Aorta (tissue), 5 donors: ENCODE data around the gene PLEKHH3. TPM values are rescaled to one million over a fixed set of nuclear protein-coding genes. Genes with fewer than 3 reads are reported as not detected.

Source experiments
- ATAC-seq: fragments of 200-7000 bp; cut with Tn5 transposase; one replicate; pipeline ENCODE4 v1.9.1; 2022; ENCODE audit warnings: moderate library complexity; ENCODE audit not compliant: low FRiP score
- DNase-seq, 2 donors: peaks; one replicate each; pipeline ENCODE4 v3.0.0-alpha.2; 2020
- H3K27ac ChIP-seq, 2 donors: one replicate each; pipeline ENCODE4 v1.5.1; 2013; ENCODE audit warnings: low read length in 2 of 2, mild to moderate bottlenecking in 2 of 2, moderate library complexity in 2 of 2, control low read depth in 1 of 2, inconsistent platforms in 1 of 2, low read depth in 1 of 2
- H3K27me3 ChIP-seq, 2 donors: one replicate each; pipeline ENCODE4 v1.6.1; 2013; ENCODE audit warnings: control low read depth in 1 of 2, low read length in 1 of 2, mild to moderate bottlenecking in 1 of 2, moderate library complexity in 1 of 2; ENCODE audit not compliant: insufficient read depth in 2 of 2, control insufficient read depth in 1 of 2
- H3K36me3 ChIP-seq, 2 donors: one replicate each; pipeline ENCODE4 v1.6.1; 2013; ENCODE audit warnings: control low read depth in 1 of 2, low read length in 1 of 2, mild to moderate bottlenecking in 1 of 2; ENCODE audit not compliant: insufficient read depth in 2 of 2, control insufficient read depth in 1 of 2
- H3K4me1 ChIP-seq, 2 donors: one replicate each; pipeline ENCODE4 v1.6.1; 2013; ENCODE audit warnings: low read length in 2 of 2, control low read depth in 1 of 2, mild to moderate bottlenecking in 1 of 2, moderate library complexity in 1 of 2; ENCODE audit not compliant: insufficient read depth in 2 of 2, control insufficient read depth in 1 of 2
- H3K4me3 ChIP-seq, 2 donors: one replicate each; pipeline ENCODE4 v1.5.1; 2013; ENCODE audit warnings: low read length in 2 of 2, control low read depth in 1 of 2, mild to moderate bottlenecking in 1 of 2
- H3K9me3 ChIP-seq: one replicate; pipeline ENCODE4 v1.6.1; 2013; ENCODE audit warnings: mild to moderate bottlenecking, low read length; ENCODE audit not compliant: control insufficient read depth
- WGBS, 2 donors: extraction: QIAGEN DNeasy Blood & Tissue Kit; methylation state at CpG; one replicate each; pipeline ENCODE4 v1.1.7; 2013; 5-methylcytosine and 5-hydroxymethylcytosine counted together
- intact Hi-C, 2 donors: fragments of 100-400 bp; cut with DNase I; formaldehyde crosslinking; loops; one replicate each; pipeline versions ENCODE4 v1.14.2 to v1.15.0; 2022
- polyA plus RNA-seq, 2 donors: library from polyadenylated mRNA; stranded (reverse); fragments of 200-250 nt; gene quantifications; one replicate each; pipeline ENCODE4 v1.2.3, GENCODE V29; 2013
- total RNA-seq, 2 donors: library from RNA; stranded (reverse); fragmentation: NEBNext Ultra II Directional; extraction: Animal tissue kit (Norgen Biotek cat#: 25700); gene quantifications; one replicate each; pipeline ENCODE4 v1.2.1, GENCODE V29; 2021
- donor health status: healthy with polysubstance abuse.
- donor health status: Bipolar disorder and iron deficiency.
- donor health status: DM: no; HTN: no; CAD: no.
- donor health status: DM: no; HTN: no; CAD: no.
- donor health status: DM: yes; HTN: yes; CAD: no.

Gene PLEKHH3
- total and polyA plus RNA-seq, 4 donors, result 10.0 to 59.3 (median 37.2) TPM

GRCh38 chr17:42704490-42704836 lies 27.7 kb upstream of the PLEKHH3 start:
- ATAC-seq (no peak), DNase-seq (no peak)
- Histone ChIP-seq H3K27me3 (no peaks in the 10 kb centered on the region), H3K27ac (no peak overlapping the region), H3K4me1 (no peaks in the 10 kb centered on the region), H3K36me3 (peaks cover 3 to 24% of the 10 kb centered on the region in 2 donors), H3K9me3 (no peaks in the 10 kb centered on the region), H3K4me3 (no peak overlapping the region)
- intact Hi-C loops, result no loop called here
- 96 to 97% methylated on average over 5 of the region's 5 CpGs for WGBS, 2 donors

DNA sequence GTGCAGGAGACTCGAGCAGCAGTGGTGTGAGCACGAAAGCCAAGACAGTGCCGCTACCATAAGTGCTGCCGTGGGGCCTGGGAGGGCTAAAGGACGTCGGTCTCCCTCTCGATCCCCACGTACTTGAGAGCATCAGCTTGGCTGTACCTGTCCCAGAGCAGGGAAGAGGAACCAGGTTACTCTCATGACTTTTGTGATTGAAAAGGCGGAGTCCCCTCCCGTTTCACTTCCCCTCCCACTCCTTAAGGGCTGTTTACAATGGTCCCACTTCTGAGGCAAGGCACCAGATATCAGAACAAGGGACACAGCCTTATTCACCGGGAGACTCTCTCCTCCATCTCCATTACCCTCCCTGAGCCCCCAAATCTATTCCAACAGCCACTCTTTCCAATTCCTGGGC lies 25.7 kb upstream of the PLEKHH3 start:
- no peak overlapping the region for H3K27ac ChIP-seq
- peaks cover 0 to 16% of the 10 kb centered on the region in 2 donors for H3K36me3 ChIP-seq
- H3K9me3 ChIP-seq, result no peaks in the 10 kb centered on the region
- WGBS, 2 donors, result 86 to 87% methylated on average over 11 of the region's 11 CpGs
- DNase-seq (no peak), ATAC-seq (no peak)
- intact Hi-C loops, result no loop called here
- no peak overlapping the region for H3K4me3 ChIP-seq
- H3K27me3 ChIP-seq, result no peaks in the 10 kb centered on the region
- no peaks in the 10 kb centered on the region for H3K4me1 ChIP-seq

GRCh38 chr17:42700586-42701289 lies 23.9 kb upstream of the PLEKHH3 start:
- ATAC-seq, result no peak
- intact Hi-C loops, result no loop called here
- Histone ChIP-seq H3K4me3 (no peak overlapping the region), H3K9me3 (no peaks in the 10 kb centered on the region), H3K36me3 (peaks cover 0 to 10% of the 10 kb centered on the region in 2 donors), H3K4me1 (no peaks in the 10 kb centered on the region), H3K27me3 (no peaks in the 10 kb centered on the region), H3K27ac (no peak overlapping the region)
- peak in 1 of 2 donors; percentile 47 for DNase-seq
- WGBS, 2 donors, result 63 to 69% methylated on average over 10 of the region's 10 CpGs

DNA sequence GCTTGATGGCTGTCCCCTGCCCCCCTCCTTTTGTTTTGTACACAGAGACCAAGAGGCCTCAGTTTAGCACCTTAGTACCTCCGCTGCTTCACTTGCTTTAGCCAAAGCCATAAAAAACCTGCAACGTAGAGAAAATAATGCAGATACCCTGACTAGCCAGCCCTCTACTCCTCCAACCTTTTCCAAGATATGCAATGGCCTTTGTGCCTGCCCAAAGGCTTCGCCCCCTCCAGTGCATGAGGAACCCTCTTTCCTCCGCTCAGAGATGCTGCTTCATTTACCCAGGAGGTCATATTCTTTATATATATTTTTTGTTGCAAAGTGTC lies 22.6 kb upstream of the PLEKHH3 start:
- ATAC-seq (no peak), DNase-seq (no peak)
- Histone ChIP-seq H3K27me3 (no peaks in the 10 kb centered on the region), H3K4me1 (no peaks in the 10 kb centered on the region), H3K27ac (no peak overlapping the region), H3K4me3 (no peak overlapping the region), H3K36me3 (peaks cover 4 to 5% of the 10 kb centered on the region in 2 donors), H3K9me3 (no peaks in the 10 kb centered on the region)
- 86% methylated on average over 4 of the region's 4 CpGs for WGBS, 2 donors
- intact Hi-C loops, result no loop called here

DNA sequence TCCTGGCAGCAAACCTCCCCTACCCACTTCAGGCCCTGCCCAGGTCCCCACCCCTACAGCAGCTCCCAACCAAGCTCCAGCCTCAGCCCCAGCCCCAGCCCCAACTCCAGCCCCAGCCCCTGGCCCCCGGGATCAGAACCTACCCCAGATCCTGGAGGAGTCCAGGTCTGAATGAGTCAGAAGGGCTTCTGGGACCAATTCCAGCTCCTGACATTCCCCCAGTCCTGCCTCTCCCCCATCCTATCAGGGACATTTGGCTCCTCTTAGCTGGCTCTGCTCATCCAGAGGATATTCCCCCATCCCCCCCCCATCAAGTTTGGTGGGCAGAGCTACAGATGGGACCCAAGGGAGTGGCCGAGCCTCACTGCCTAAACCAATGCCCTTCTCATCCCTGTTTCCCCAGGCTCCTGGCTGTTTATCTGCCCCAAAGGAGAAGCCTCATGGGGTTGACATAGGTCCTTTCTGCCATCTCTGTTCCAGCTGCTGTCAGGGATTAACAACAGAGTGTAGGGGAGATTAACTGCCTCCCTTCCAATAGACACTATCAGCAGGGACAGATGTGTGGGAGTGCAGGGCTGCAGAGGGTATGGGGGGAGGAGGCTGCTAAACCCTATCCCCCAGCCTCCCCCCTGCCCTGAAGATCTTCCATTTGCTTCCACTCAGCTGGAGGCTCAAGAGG lies 22.1 kb upstream of the PLEKHH3 start:
- ATAC-seq (peak; percentile 56), DNase-seq (peak; percentile 56 to 72)
- H3K36me3 ChIP-seq, result peaks cover 4% of the 10 kb centered on the region in 2 donors
- WGBS, 2 donors, result 22 to 26% methylated on average over 2 of the region's 2 CpGs
- H3K27ac ChIP-seq, result no peak overlapping the region
- H3K9me3 ChIP-seq, result no peaks in the 10 kb centered on the region
- H3K27me3 ChIP-seq, result no peaks in the 10 kb centered on the region
- no peak overlapping the region for H3K4me3 ChIP-seq
- no peaks in the 10 kb centered on the region for H3K4me1 ChIP-seq
- intact Hi-C loops, result no loop called here

- no peaks in the 10 kb centered on the region for H3K4me1 ChIP-seq
- WGBS, 2 donors, result 91 to 93% methylated on average over 19 of the region's 19 CpGs
- intact Hi-C loops, result no loop called here
- ATAC-seq, result no peak
- H3K27ac ChIP-seq, result no peak overlapping the region
- peaks cover 2 to 4% of the 10 kb centered on the region in 2 donors for H3K36me3 ChIP-seq
- H3K4me3 ChIP-seq, result no peak overlapping the region
- H3K27me3 ChIP-seq, result no peaks in the 10 kb centered on the region
- H3K9me3 ChIP-seq, result no peaks in the 10 kb centered on the region
- DNase-seq, result peak in 1 of 2 donors; percentile 39
Measured at GRCh38 chr17:42697108-42697811, 20.5 kb upstream of the PLEKHH3 start.

GRCh38 chr17:42695500-42695899 lies 18.7 kb upstream of the PLEKHH3 start:
- H3K27me3 ChIP-seq, result no peaks in the 10 kb centered on the region
- 88 to 95% methylated on average over 20 of the region's 20 CpGs for WGBS, 2 donors
- intact Hi-C loops, result no loop called here
- H3K9me3 ChIP-seq, result no peaks in the 10 kb centered on the region
- H3K4me1 ChIP-seq, result no peaks in the 10 kb centered on the region
- DNase-seq (peak in 1 of 2 donors; percentile 73), ATAC-seq (no peak)
- peaks cover 2 to 4% of the 10 kb centered on the region in 2 donors for H3K36me3 ChIP-seq
- no peak overlapping the region for H3K27ac ChIP-seq
- no peak overlapping the region for H3K4me3 ChIP-seq

DNA sequence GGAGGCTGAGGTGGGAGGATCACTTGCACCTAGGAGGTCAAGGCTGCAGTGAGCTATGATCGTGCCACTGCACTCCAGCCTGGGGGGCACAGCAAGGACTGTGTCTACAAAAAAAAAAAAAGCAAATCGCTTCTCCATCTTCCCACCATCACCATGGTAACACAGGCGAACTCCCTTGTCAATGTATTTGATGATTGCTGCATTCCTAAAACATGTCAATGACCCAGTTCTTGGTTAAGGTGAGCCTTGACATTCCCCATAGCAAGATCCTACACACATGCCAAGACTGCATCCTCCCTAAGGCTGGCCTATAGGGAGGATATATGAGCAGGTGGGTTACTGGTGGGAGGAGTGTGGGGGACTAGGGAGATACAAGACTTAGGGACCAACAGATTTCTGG lies 17.7 kb upstream of the PLEKHH3 start:
- intact Hi-C loops, result no loop called here
- Histone ChIP-seq H3K4me3 (no peak overlapping the region), H3K27me3 (no peaks in the 10 kb centered on the region), H3K4me1 (no peaks in the 10 kb centered on the region), H3K27ac (no peak overlapping the region), H3K36me3 (peaks cover 2 to 4% of the 10 kb centered on the region in 2 donors), H3K9me3 (no peaks in the 10 kb centered on the region)
- no peak for ATAC-seq
- DNase-seq, result no peak
- WGBS, 2 donors, result 92 to 97% methylated on average over 3 of the region's 3 CpGs
